ENCODE results near the gene SLC1A1.

The SLC1A1 gene

DNA sequence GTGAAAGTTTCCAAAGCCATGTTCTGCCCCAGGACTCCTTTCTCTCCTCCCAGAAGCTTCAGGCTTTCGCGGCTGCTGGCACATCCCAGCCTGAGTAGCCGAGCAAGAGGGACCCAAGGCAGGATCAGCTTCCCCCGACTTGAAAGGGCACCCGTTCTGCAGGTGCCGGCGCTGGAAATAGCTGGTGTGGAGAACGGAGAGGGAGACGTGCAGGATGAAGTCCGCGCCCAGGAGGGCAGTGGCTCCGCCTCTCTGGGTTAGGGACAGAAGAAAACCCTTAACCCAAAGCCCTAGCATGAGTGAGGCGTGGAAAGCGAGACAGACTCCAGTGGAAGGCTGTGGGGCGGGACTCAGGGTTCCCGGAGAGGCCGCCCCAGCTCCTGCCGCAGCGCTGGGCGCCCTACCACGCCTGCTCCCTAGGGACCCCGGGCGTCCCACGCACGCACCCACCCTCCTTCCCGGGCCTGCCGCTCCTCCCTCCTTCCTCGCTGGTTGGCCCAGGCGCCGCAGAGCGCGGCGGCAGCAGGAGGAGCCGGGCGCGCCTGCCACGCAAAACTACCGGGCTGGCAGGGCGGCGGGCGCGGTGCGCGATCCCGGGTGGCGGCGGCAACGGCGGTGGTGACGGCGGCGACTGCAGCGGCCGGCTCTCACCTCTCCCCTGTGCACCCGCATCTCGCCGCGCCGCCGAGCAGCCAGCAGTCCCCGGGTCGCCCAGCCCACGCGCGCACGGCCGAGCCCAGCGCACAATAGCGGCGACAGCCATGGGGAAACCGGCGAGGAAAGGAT is at the start of gene SLC1A1:
Gene SLC1A1 (plus strand): TSS at position 550 of the 786 bp plus-strand sequence. CDS start 212 bp downstream, at position 762.
- peak in 51 of 58 donors; percentile 13 to 83 (median 43) for DNase-seq

GRCh38 chr9:4442806-4443205 is 47.5 kb upstream of the SLC1A1 start:
- DNase-seq, result no peak

- no peak for DNase-seq
These were observed 46.8 kb upstream of the SLC1A1 start for GRCh38 chr9:4443439-4443838.

- no peak for DNase-seq
These were observed 28.8 kb upstream of the SLC1A1 start for GRCh38 chr9:4461437-4461836.

DNA sequence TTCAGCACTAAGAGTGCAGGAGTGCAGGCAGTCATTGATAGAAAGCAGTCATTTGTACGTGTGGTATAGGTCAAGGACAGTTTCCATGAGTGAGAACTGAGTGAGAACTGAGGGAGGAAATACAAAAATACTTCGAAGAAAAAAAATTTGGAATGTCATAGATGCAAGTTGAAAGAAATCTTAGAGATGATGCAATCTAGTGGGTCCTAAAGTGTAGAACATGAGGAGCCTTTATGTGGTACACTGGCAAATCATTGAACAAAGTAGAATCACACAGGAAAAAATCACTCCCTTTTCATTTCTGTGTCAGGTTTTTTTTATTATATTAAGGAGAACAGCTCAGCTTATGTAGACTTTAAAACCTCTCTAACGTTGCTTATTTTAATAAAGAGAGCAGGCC is 26.4 kb upstream of the SLC1A1 start:
- DNase-seq, result no peak

- DNase-seq, result no peak
These were observed 25.3 kb upstream of the SLC1A1 start for GRCh38 chr9:4464911-4465513.

- no peak for DNase-seq
These were observed 24.4 kb upstream of the SLC1A1 start for GRCh38 chr9:4465910-4466309.

GRCh38 chr9:4475301-4475700 is 15.0 kb upstream of the SLC1A1 start:
- DNase-seq, result no peak

DNA sequence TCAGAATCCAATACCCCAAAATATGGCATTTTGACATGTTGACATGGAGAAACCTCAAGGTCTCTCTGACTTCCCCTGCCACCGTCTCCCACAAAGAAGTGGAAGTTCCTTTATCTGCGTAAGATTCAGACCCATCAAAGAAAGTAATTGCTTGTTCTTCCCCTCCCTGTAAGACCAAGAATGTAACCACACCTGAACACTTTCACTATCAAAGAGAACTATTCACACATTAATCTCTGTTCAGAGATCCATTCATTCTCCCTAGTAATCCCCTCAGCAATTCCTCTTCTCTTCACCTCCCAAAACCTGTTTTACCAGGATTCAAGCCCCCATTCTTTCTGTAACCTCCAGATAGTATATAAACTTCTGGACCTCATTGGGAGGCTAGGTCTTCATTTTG is 4.1 kb upstream of the SLC1A1 start:
- no peak for DNase-seq

DNA sequence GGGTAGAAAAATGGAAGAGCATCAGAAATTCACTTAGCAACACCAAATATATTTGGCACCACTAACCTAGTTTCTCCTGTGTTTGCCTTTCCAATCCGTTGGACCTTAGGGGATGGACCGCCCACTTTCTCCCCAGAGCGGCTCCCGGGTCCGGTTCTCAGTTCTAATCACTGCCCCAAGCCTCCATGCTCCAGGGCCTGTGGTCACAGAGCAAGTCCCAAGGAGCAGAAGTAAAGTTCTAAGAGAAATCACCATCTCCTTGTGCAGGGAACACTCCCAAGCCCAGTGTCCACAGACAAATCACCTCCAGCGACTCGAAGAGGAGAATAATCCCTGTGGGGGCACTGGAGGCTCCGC is 728 bp upstream of the SLC1A1 start:
- peak in 5 of 58 donors; percentile 8 to 46 (median 31) for DNase-seq

DNA sequence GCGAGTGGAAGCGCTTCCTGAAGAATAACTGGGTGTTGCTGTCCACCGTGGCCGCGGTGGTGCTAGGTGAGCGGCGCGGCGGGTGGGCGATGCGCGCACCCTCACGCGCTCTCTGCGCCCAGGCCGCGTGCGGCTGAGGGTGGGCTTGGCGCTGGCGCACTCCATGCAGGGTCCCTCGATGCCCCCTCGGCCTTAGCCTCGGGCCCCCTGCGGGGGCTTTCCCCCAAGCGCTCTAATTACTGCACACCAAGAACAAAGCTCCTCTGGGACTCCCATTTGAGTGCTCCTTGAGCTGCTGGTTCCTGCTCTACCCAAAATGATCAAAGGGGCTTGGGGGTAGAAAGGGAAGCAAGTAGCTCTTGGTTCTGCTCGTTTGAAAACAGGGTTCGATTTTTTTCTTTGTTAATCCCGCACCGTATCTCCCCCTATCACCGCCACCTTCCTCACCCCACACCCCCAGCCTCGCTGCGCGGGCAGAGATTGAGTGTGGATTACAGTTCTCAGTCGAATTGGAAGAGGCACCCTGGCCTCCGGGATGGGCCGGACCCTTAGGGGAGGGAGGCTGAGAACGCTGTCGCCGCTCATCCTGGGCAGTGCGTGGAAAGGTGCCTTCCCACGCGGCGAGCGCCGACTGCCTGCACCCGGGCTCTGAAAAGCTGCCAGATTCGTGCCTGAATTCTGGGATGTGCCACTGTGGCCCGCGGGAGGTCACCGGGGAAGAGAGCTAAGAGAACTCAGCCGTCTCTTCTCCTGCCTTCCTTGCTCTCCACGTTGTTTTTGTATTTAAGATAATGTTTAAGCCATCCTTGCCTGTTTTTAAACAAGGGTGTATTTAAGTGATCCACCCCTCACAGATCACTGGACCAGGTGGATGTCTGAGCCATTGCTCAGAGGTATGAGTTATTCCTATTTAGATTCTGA is 697 bp downstream of the SLC1A1 start:
- peak in 20 of 58 donors; percentile 2 to 34 (median 10) for DNase-seq

DNA sequence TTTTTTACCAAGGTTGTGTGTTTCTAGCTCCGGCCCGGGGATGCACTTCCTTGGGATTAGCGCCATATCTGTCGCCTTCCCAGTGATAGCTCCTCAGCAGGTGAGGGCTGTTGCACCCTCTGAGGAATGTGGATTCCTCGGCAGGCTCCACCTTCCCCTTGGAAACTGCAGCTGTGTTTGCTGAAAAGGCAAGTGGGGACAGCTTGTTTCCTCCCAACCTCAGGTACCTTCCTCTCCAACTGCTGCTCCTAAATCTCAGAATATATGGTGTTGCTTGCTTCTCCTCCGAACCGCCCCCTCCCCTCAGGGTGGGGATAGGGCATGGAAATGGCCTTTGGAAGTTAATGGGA is 1.3 kb downstream of the SLC1A1 start:
- DNase-seq, result peak in 1 of 58 donors; percentile 10

GRCh38 chr9:4494332-4494731 is 4.1 kb downstream of the SLC1A1 start:
- DNase-seq, result no peak

GRCh38 chr9:4494806-4495205 is 4.5 kb downstream of the SLC1A1 start:
- DNase-seq, result no peak

DNA sequence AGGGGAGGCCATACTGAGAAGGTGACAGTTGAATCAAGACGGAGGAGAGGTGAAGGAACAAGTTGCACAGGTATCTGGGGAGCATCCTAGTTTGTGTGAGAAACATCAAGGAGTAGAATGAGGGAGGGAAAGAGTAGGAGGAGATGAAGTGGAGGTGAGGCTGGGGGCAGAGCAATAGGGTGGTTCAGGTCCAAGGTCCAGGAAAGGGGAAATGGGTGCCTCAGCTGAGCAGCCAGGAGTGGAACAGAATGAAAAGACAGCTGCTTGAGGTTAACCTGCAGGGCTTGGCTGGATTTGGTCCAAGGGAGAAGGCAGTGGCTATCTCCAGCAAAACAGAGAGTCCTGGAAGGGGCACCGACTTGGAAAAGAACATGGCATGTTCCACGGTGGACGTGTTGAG is 5.3 kb downstream of the SLC1A1 start:
- DNase-seq, result no peak

DNA sequence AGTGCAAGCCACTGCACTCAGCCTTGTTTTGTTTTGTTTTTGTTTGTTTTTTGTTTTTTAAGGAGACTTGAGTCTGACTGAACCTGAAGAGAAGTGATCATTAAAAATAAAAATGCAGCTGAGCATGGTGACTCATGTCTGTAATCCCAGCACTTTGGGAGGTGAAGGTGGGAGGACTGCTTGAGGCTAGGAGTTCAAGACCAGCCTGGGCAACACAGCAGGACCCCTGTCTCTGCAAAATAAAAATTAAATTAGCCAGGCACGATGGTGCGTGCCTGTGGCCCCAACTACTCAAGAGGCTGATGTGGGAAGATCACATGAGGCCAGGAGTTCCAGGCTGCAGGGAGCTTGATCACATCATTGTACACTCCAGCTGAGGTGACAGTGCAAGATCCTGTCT is 6.2 kb downstream of the SLC1A1 start:
- DNase-seq, result no peak

DNA sequence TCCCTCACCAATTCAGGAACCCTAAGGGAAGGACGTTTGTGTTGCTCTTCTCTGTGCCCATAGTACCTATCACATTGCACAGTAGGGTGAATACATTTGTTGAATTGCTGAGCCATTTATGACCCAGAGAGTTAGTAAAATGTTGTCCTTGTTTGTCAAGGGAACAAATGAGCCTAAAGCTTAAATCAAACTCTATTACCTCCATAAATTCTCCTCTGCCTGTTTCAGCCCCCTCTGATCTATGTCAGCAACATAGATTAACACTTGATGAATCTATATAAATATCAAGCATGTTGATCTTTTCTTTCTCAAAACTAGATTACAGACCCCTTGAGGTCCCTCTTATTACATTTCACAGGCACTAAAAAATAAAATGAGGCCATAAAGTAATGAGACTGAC is 7.1 kb downstream of the SLC1A1 start:
- no peak for DNase-seq

DNA sequence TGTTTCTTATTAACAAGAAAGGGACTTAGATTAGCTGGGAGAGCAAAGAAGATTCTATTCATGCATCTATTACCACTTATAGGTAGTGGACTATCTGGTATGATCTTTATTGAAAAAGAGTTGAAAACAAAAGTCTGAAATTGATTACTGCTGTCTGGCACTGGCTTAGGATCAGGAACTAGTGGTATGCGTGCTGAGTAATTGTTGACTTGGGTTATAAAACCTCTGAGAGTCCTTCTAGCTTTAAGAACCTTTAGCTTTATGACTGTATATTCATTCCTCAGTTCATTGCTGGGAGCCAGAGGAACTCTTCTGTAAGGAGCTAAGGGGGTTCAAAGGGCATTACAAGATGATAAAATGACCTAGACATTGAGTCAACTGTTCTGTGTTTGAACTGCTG is 7.6 kb downstream of the SLC1A1 start:
- DNase-seq, result no peak

DNA sequence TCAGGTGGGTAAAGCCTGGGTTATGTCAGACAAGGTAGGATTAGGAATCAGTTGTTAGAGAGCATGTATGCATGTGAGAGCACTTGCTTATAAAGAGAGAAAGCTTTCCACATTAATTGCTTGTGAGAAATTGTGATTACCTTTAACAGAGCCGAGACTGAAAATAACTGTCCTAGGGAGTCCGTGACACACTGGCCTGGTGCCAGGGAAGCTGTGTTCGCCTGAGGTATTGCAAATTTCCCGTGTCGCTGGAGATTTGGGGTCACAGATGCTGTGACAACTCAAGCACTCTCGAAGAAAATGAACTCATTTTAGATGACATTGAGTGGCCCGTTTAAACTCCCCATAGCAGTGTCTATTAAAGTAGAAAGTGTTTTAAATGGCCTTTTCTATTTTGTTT is 9.6 kb downstream of the SLC1A1 start:
- no peak for DNase-seq

DNA sequence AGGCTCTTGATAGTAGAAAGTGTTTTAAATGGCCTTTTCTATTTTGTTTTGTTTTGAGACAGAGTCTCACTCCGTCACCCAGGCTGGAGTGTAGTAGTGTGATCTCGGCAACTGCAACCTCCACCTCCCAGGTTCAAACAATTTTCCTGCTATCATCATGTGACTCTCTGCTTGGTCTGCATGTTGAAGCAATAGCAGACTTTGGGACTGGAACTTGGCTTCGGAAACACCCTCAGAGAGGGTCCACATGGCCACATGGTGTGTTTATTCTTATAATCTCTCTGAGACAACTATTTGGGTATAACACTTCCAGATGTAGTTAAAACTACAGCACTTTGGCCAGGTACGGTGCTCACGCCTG is 10.9 kb downstream of the SLC1A1 start:
- no peak for DNase-seq

DNA sequence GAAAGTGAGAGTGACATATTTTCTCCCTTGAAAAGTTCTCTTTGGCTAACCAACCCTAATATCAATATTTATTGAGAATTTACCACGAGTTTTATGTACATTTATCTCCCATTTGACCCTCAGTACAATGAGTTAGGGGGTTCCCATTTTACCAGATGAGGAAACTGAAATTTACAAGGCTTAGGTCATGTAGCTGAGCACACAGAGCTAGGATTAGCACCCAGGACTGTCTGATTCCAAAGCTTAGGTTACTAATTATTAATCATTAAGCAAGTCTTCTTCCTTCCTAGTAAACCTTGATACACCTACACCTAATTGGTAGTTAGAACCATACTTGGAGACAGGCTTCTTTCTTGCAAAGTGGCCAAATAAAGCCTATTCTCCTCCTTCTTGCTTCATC is 12.2 kb downstream of the SLC1A1 start:
- no peak for DNase-seq

DNA sequence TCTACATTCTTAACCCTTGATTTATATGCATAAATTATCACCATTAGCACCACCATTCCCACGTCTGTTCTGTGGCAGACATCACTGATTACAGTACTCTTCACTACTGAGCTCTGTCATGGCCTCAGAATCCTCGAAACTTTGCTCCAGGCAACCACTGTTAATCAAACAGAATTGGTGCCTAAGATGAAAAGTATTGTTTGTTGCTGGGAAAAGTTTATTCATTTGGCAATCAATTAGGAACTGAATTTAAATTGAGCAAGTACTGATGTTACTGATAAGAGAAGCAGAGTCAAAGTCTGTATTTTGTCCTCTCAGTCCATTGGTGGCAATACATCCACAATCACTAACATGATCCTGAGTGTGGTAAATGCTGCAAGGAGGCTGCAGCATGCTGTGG is 12.8 kb downstream of the SLC1A1 start:
- no peak for DNase-seq

Measured in anterior cingulate cortex (tissue), 58 donors.